ENCODE data around the gene TRIM10.

Gene TRIM10

DNA sequence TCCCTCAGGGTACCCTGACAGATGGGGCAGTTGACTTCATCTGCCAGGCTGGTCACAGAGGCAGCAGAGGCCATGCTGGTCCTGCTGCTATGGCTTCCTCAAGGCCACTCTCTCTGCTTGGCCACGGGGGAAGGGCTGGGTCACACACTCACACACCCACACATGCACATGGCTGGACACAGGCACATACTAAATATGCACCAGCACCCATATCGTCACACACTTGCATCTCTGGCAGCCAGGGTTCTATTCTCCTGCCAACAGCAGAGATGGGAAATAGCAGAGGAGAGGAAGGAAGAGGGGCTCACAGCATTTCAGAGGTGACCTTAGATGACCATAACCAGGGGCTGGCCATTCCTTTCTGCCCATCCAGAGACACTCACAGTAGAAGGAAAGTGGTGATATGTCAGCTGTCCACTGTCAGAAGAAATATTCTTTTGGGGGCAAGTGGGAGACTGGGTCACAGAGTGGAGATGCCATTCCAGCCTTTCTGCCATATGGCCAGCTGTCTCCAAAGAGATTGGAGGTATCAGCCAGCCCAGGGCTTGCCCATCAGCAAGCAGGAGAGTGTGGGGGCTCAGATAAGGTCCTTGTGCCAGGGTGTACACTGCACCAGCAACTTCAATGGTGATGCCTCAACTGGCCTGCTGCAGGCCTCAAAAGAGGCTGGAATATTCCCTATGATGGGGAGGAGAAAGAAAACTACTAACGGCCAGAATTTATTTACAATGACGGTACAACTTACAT, at the start of gene TRIM10:
TSS of gene TRIM10 (minus strand) at position 427 of the 747 bp plus-strand sequence. CDS start at position 74, 353 bp downstream.
- no peak for DNase-seq (ENCODE audit: extremely low spot score)
- ChIA-PET POLR2A (no interaction called here), CTCF (no interaction called here)
- TF ChIP-seq, protein P1, sequence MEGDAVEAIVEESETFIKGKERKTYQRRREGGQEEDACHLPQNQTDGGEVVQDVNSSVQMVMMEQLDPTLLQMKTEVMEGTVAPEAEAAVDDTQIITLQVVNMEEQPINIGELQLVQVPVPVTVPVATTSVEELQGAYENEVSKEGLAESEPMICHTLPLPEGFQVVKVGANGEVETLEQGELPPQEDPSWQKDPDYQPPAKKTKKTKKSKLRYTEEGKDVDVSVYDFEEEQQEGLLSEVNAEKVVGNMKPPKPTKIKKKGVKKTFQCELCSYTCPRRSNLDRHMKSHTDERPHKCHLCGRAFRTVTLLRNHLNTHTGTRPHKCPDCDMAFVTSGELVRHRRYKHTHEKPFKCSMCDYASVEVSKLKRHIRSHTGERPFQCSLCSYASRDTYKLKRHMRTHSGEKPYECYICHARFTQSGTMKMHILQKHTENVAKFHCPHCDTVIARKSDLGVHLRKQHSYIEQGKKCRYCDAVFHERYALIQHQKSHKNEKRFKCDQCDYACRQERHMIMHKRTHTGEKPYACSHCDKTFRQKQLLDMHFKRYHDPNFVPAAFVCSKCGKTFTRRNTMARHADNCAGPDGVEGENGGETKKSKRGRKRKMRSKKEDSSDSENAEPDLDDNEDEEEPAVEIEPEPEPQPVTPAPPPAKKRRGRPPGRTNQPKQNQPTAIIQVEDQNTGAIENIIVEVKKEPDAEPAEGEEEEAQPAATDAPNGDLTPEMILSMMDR (IDR thresholded peaks at IDR 0.05; ENCODE audit: control extremely low read depth, extremely low read depth, low read depth, missing control alignments): no peak

DNA sequence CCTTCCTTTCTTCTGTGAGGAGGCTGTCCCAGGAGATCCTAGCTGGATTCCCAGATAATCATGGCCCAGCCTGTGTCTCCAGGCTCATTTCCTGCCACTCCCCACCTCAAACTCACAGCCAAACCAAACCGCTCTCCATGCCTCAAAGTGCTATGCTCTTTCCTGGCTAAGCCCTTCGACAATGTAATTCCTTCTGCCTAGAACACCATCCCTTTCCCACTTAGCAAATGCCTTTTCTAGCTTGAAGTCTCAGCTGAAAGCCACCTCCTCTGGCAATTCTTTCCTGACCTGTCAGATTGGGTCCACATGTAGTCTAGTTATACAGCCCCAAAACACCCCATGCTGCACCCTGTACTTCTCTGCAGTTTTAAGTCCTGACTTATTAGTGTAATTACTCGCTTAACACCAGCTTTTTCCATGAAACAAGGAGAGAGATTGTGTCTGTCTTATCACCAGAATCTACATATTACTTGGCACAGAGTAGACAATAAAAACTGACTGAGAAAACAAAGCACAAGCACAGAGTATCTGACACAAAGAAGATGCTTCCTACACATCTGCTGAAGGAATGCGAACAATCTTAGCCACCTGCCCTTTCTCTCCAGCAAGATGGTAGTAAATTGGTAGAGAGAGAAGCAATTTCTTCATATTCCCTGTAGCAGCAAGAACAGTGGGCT, 46.7 kb upstream of the TRIM10 start:
- POLR2A ChIA-PET: no interaction called here
- no peak for DNase-seq (ENCODE audit: extremely low spot score)
- CTCF ChIA-PET: interaction anchor here (5.4 kb wide), 1 partner anchor 11 kb away, joined by 30 read pairs; no protein-coding TSS in a partner anchor
- TF ChIP-seq, protein P1 (IDR thresholded peaks at IDR 0.05; ENCODE audit: control extremely low read depth, extremely low read depth, low read depth, missing control alignments): no peak

DNA sequence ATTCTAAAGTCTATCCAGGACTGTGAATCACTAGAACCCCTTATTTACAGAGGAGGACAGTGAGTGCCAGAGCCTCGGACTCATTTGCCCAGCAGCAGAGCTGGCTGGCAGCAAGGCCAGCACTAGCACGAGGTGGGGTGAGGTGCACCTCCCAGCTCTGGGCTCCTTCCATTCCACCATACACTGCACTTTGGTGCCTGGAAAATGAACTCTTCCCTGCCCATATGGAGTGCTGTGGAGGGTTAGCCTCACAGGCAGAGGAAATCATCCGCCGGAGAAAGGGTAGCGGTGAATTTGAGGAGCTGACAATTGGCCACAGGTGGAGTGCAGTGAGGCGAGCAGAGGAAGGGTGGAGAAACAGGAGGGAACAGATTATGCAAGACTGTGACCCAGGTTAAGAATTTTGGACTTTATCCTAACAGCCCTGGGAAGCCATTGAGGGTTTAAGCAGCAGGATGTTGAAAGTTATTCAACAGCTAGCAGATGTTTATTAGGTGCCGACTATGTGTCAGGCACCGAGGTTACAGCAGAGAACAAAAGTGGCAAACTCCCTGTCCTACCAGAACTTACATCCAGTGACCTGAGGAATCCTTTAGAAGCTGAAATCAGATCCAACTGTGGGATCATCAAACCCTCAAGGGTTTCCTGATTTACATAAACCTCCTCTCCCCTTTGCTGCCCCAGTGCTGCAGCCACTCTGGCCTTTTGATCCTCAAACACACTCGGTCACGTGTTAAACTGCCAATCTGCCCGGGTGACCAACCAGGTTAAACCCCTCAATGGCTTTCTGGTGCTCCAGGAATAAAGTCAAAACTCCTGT, 46.0 kb upstream of the TRIM10 start:
- DNase-seq (ENCODE audit: extremely low spot score): no peak
- TF ChIP-seq, protein P1 (IDR thresholded peaks at IDR 0.05; ENCODE audit: control extremely low read depth, extremely low read depth, low read depth, missing control alignments): no peak
- POLR2A ChIA-PET: no interaction called here
- CTCF ChIA-PET: interaction anchor here (1.2 to 5.4 kb wide), 2 partner anchors 11 to 104 kb away, joined by 4 to 30 read pairs; no protein-coding TSS in a partner anchor

GRCh38 chr6:30206152-30206551, 45.1 kb upstream of the TRIM10 start:
- DNase-seq (ENCODE audit: extremely low spot score): no peak
- TF ChIP-seq, protein P1 (IDR thresholded peaks at IDR 0.05; ENCODE audit: control extremely low read depth, extremely low read depth, low read depth, missing control alignments): no peak
- ChIA-PET POLR2A (no interaction called here), CTCF (interaction anchor here (1.2 to 5.4 kb wide), 2 partner anchors 12 to 103 kb away, joined by 4 to 30 read pairs; no protein-coding TSS in a partner anchor)

GRCh38 chr6:30204116-30204515, 43.1 kb upstream of the TRIM10 start:
- POLR2A ChIA-PET: interaction anchor here (0.6 kb wide), 1 partner anchor 1592 kb away, joined by 3 read pairs; no protein-coding TSS in a partner anchor
- TF ChIP-seq, protein P1 (IDR thresholded peaks at IDR 0.05; ENCODE audit: control extremely low read depth, extremely low read depth, low read depth, missing control alignments): no peak
- CTCF ChIA-PET: interaction anchor here (0.9 to 1.3 kb wide), 3 partner anchors 13 to 73 kb away, joined by 3 to 4 read pairs (median 4); no protein-coding TSS in a partner anchor
- DNase-seq (ENCODE audit: extremely low spot score): no peak

- TF ChIP-seq, protein P1 (IDR thresholded peaks at IDR 0.05; ENCODE audit: control extremely low read depth, extremely low read depth, low read depth, missing control alignments): no peak
- no peak for DNase-seq (ENCODE audit: extremely low spot score)
- POLR2A ChIA-PET: no interaction called here
- CTCF ChIA-PET: interaction anchor here (1.1 kb wide), 1 partner anchor 15 kb away, joined by 4 read pairs; no protein-coding TSS in a partner anchor
These were observed 41.4 kb upstream of the TRIM10 start for GRCh38 chr6:30202366-30202765.
